Neural crest cell (in vitro differentiated cells): ENCODE data around the gene RTL10. TPM values are rescaled to one million over a fixed set of nuclear protein-coding genes. Genes with fewer than 3 reads are reported as not detected.

ENCODE experiments used
- DNase-seq: peaks from one replicate; pipeline ENCODE4 v3.0.0; 2021; ENCODE audit warnings: low read depth, mixed read lengths, low spot score
- H3K27ac Mint-ChIP-seq: one replicate; pipeline ENCODE4 v1.8.0; 2021; ENCODE audit warnings: mild to moderate bottlenecking, mixed read lengths; ENCODE audit not compliant: unreplicated experiment
- H3K27me3 Mint-ChIP-seq: 2 replicates; pipeline ENCODE4 v1.8.0; 2021; ENCODE audit warnings: low read depth, mild to moderate bottlenecking, mixed read lengths
- H3K36me3 Mint-ChIP-seq: 2 replicates; pipeline ENCODE4 v1.8.0; 2021; ENCODE audit warnings: low read depth, mild to moderate bottlenecking, mixed read lengths
- H3K4me1 Mint-ChIP-seq: 2 replicates; pipeline ENCODE4 v1.8.0; 2021; ENCODE audit warnings: mixed read lengths
- H3K4me3 Mint-ChIP-seq: one replicate; pipeline ENCODE4 v1.8.0; 2021; ENCODE audit warnings: mild to moderate bottlenecking, mixed read lengths
- H3K9me3 Mint-ChIP-seq: 2 replicates; pipeline ENCODE4 v1.8.0; 2021; ENCODE audit warnings: mixed read lengths
- CTCF ChIP-seq: fragments of 200-600 bp; sonication (generic); conservative IDR thresholded peaks from 2 replicates; pipeline ENCODE4 v1.5.0; 2021; ENCODE audit warnings: antibody characterized with exemption, mild to moderate bottlenecking
- total RNA-seq: library from RNA; stranded (reverse); gene quantifications from 2 replicates; pipeline ENCODE4 v1.2.1, GENCODE V29; 2021

The RTL10 gene
- total RNA-seq, 1 donor from 2014 or later: 28.1 TPM

GRCh38 chr22:19823902-19824211 is 30.8 kb downstream of the RTL10 start:
- Mint-ChIP-seq H3K27me3 (no peaks in the 10 kb centered on the region), H3K36me3 (no peaks in the 10 kb centered on the region), H3K9me3 (no peaks in the 10 kb centered on the region), H3K4me1 (peaks cover 4% of the 10 kb centered on the region), H3K4me3 (no peak overlapping the region), H3K27ac (no peak overlapping the region)
- no peak for DNase-seq
- no peak for TF ChIP-seq CTCF

GRCh38 chr22:19823191-19823901 is 31.3 kb downstream of the RTL10 start:
- Mint-ChIP-seq H3K27me3 (no peaks in the 10 kb centered on the region), H3K4me1 (peaks cover 4% of the 10 kb centered on the region), H3K4me3 (no peak overlapping the region), H3K9me3 (no peaks in the 10 kb centered on the region), H3K27ac (no peak overlapping the region), H3K36me3 (no peaks in the 10 kb centered on the region)
- no peak for DNase-seq
- no peak for TF ChIP-seq CTCF

GRCh38 chr22:19822301-19823117 is 32.2 kb downstream of the RTL10 start:
- Mint-ChIP-seq H3K4me3 (no peak overlapping the region), H3K9me3 (no peaks in the 10 kb centered on the region), H3K27ac (no peak overlapping the region), H3K27me3 (no peaks in the 10 kb centered on the region), H3K36me3 (no peaks in the 10 kb centered on the region), H3K4me1 (peaks cover 4% of the 10 kb centered on the region)
- DNase-seq: no peak
- no peak for TF ChIP-seq CTCF

- no peak overlapping the region for H3K27ac Mint-ChIP-seq
- no peaks in the 10 kb centered on the region for H3K9me3 Mint-ChIP-seq
- no peak for DNase-seq
- no peak for TF ChIP-seq CTCF
- peaks cover 4% of the 10 kb centered on the region for H3K4me1 Mint-ChIP-seq
- H3K4me3 Mint-ChIP-seq: no peak overlapping the region
- H3K36me3 Mint-ChIP-seq: no peaks in the 10 kb centered on the region
- no peaks in the 10 kb centered on the region for H3K27me3 Mint-ChIP-seq
Measured at GRCh38 chr22:19821523-19822300, 33.0 kb downstream of the RTL10 start.

GRCh38 chr22:19820880-19821522 is 33.7 kb downstream of the RTL10 start:
- Mint-ChIP-seq H3K9me3 (no peaks in the 10 kb centered on the region), H3K4me1 (peaks cover 9% of the 10 kb centered on the region), H3K4me3 (no peak overlapping the region), H3K27ac (no peak overlapping the region), H3K27me3 (no peaks in the 10 kb centered on the region), H3K36me3 (no peaks in the 10 kb centered on the region)
- TF ChIP-seq CTCF: no peak
- no peak for DNase-seq
